Vagina (tissue), 2 donors: ENCODE results near the gene IRS2. TPM values are rescaled to one million over a fixed set of nuclear protein-coding genes. Genes with fewer than 3 reads are reported as not detected.

Experiments
- DNase-seq, 2 donors: peaks; one replicate each; pipeline ENCODE4 v3.0.0-alpha.2; 2017; ENCODE audit errors: extremely low spot score in 2 of 2
- H3K27ac ChIP-seq: fragments of 200-600 bp; sonication (generic); one replicate; pipeline ENCODE4 v1.5.1; 2019
- H3K27me3 ChIP-seq: fragments of 200-600 bp; sonication (generic); one replicate; pipeline ENCODE4 v1.5.1; 2019
- H3K36me3 ChIP-seq, 2 donors: fragments of 200-600 bp; sonication (generic); one replicate each; pipeline ENCODE4 v1.5.1; 2017 to 2019
- H3K4me1 ChIP-seq: fragments of 200-600 bp; sonication (generic); one replicate; pipeline ENCODE4 v1.5.1; 2019
- H3K4me3 ChIP-seq, 2 donors: fragments of 200-600 bp; sonication (generic); 1 replicate in 1 of 2; 2 replicates in 1 of 2; pipeline ENCODE4 v1.5.1; 2016 to 2019
- H3K9me3 ChIP-seq: fragments of 200-600 bp; sonication (generic); one replicate; pipeline ENCODE4 v1.5.1; 2019
- CTCF ChIP-seq, 3 experiments: fragments of 450-650 bp in 2 of 3; fragments of 200-600 bp in 1 of 3; sonication (generic) in 1 of 3; IDR thresholded peaks; one replicate each; pipeline ENCODE4 v1.5.1; 2017 to 2019; ENCODE audit warnings: antibody characterized with exemption in 3 of 3, mild to moderate bottlenecking in 2 of 3, moderate library complexity in 2 of 3
- POLR2A ChIP-seq, 2 donors: fragments of 450-650 bp; IDR thresholded peaks; one replicate each; pipeline ENCODE4 v1.6.1; 2017; ENCODE audit warnings: antibody characterized with exemption in 2 of 2, mild to moderate bottlenecking in 2 of 2, moderate library complexity in 2 of 2
- POLR2AphosphoS5 ChIP-seq, 2 donors: sonication (generic); formaldehyde crosslinking; IDR thresholded peaks; one replicate each; pipeline ENCODE4 v1.9.0; 2017; ENCODE audit warnings: antibody characterized with exemption in 2 of 2, mild to moderate bottlenecking in 2 of 2, low read depth in 1 of 2; ENCODE audit not compliant: insufficient read depth in 1 of 2
- intact Hi-C: fragments of 100-400 bp; cut with DNase I; formaldehyde crosslinking; loops from one replicate; pipeline ENCODE4 v1.15.1; 2023
- total RNA-seq: library from RNA; depleted of rRNA; stranded (reverse); fragments of >200 nt; gene quantifications from one replicate; pipeline ENCODE4 v1.2.3, GENCODE V29; 2016

IRS2 gene
- total RNA-seq, 1 donor from 2014 or later, result 25.0 TPM

- intact Hi-C loops, result no loop called here
- Histone ChIP-seq H3K9me3 (no peaks in the 10 kb centered on the region), H3K4me3 (no peak overlapping the region), H3K36me3 (no peaks in the 10 kb centered on the region), H3K27ac (no peak overlapping the region), H3K4me1 (no peaks in the 10 kb centered on the region), H3K27me3 (no peaks in the 10 kb centered on the region)
- TF ChIP-seq POLR2AphosphoS5 (IDR thresholded peaks at IDR 0.05; ENCODE audit: insufficient read depth in 1 of 2, low read depth in 1 of 2) (no peak), POLR2A (IDR thresholded peaks at IDR 0.05) (no peak), CTCF (IDR thresholded peaks at IDR 0.05) (no peak)
- peak in 1 of 2 donors; percentile 18 for DNase-seq
Observed at GRCh38 chr13:109720758-109721184, 65.6 kb downstream of the IRS2 start.

- Histone ChIP-seq H3K4me1 (no peaks in the 10 kb centered on the region), H3K4me3 (no peak overlapping the region), H3K9me3 (no peaks in the 10 kb centered on the region), H3K36me3 (no peaks in the 10 kb centered on the region), H3K27ac (no peak overlapping the region), H3K27me3 (no peaks in the 10 kb centered on the region)
- peak in 1 of 2 donors; percentile 29 for DNase-seq
- intact Hi-C loops, result no loop called here
- TF ChIP-seq CTCF (IDR thresholded peaks at IDR 0.05) (no peak), POLR2A (IDR thresholded peaks at IDR 0.05) (no peak), POLR2AphosphoS5 (IDR thresholded peaks at IDR 0.05; ENCODE audit: insufficient read depth in 1 of 2, low read depth in 1 of 2) (no peak)
Observed at GRCh38 chr13:109719962-109720646, 66.3 kb downstream of the IRS2 start.

GRCh38 chr13:109718726-109719125, 67.7 kb downstream of the IRS2 start:
- no peak for TF ChIP-seq POLR2AphosphoS5 (IDR thresholded peaks at IDR 0.05; ENCODE audit: insufficient read depth in 1 of 2, low read depth in 1 of 2)
- TF ChIP-seq POLR2A (IDR thresholded peaks at IDR 0.05), result no peak
- TF ChIP-seq CTCF (IDR thresholded peaks at IDR 0.05), result no peak
- Histone ChIP-seq H3K36me3 (no peaks in the 10 kb centered on the region), H3K27ac (no peak overlapping the region), H3K4me1 (no peaks in the 10 kb centered on the region), H3K27me3 (no peaks in the 10 kb centered on the region), H3K9me3 (no peaks in the 10 kb centered on the region), H3K4me3 (no peak overlapping the region)
- DNase-seq, result no peak
- intact Hi-C loops, result no loop called here

GRCh38 chr13:109717686-109718085, 68.7 kb downstream of the IRS2 start:
- Histone ChIP-seq H3K36me3 (no peaks in the 10 kb centered on the region), H3K4me3 (no peak overlapping the region), H3K27ac (no peak overlapping the region), H3K4me1 (no peaks in the 10 kb centered on the region), H3K27me3 (no peaks in the 10 kb centered on the region), H3K9me3 (no peaks in the 10 kb centered on the region)
- intact Hi-C loops, result no loop called here
- TF ChIP-seq POLR2AphosphoS5 (IDR thresholded peaks at IDR 0.05; ENCODE audit: insufficient read depth in 1 of 2, low read depth in 1 of 2), result no peak
- no peak for TF ChIP-seq CTCF (IDR thresholded peaks at IDR 0.05)
- TF ChIP-seq POLR2A (IDR thresholded peaks at IDR 0.05), result no peak
- peak in 1 of 2 donors; percentile 77 for DNase-seq

GRCh38 chr13:109715902-109716301, 70.5 kb downstream of the IRS2 start:
- intact Hi-C loops, result no loop called here
- Histone ChIP-seq H3K27ac (no peak overlapping the region), H3K36me3 (no peaks in the 10 kb centered on the region), H3K4me3 (no peak overlapping the region), H3K4me1 (no peaks in the 10 kb centered on the region), H3K9me3 (no peaks in the 10 kb centered on the region), H3K27me3 (no peaks in the 10 kb centered on the region)
- TF ChIP-seq POLR2AphosphoS5 (IDR thresholded peaks at IDR 0.05; ENCODE audit: insufficient read depth in 1 of 2, low read depth in 1 of 2) (no peak), CTCF (IDR thresholded peaks at IDR 0.05) (no peak)
- DNase-seq, result peak in 1 of 2 donors; percentile 84
